K562 (cell line): Measurements from ENCODE around the gene TUBB4B. TPM values are rescaled to one million over a fixed set of nuclear protein-coding genes. Genes with fewer than 3 reads are reported as not detected.

ENCODE experiments used
- CREB5 ChIP-seq: fragments of 250-450 bp; sonication (Bioruptor Pico); IDR thresholded peaks from 2 replicates; pipeline ENCODE4 v1.5.0; 2020; ENCODE audit warnings: mild to moderate bottlenecking
- DLX4 ChIP-seq: fragments of 250-450 bp; sonication (Bioruptor Pico); IDR thresholded peaks from 2 replicates; pipeline ENCODE4 v1.6.1; 2021; ENCODE audit warnings: mild to moderate bottlenecking
- FOXK1 ChIP-seq: sonication (generic); formaldehyde crosslinking; IDR thresholded peaks from 2 replicates; pipeline ENCODE4 v1.8.0; 2022; ENCODE audit warnings: missing genetic modification reagents, mild to moderate bottlenecking, borderline replicate concordance
- POLR2G ChIP-seq: fragments of 200-400 bp; formaldehyde crosslinking; IDR thresholded peaks from 2 replicates; pipeline ENCODE4 v1.6.1; 2017; ENCODE audit warnings: low read depth, mild to moderate bottlenecking, antibody characterized with exemption, low read length, moderate library complexity
- TEAD1 ChIP-seq, 2 experiments: fragments of 450-650 bp in 1 of 2; sonication (generic) in 1 of 2; formaldehyde crosslinking; IDR thresholded peaks; 2 replicates each; pipeline versions ENCODE4 v1.4.0 to v1.8.0; 2020 to 2022; ENCODE audit warnings: mild to moderate bottlenecking in 2 of 2, missing genetic modification reagents in 1 of 2
- YBX1 ChIP-seq: fragments of 450-650 bp; IDR thresholded peaks from 2 replicates; pipeline ENCODE4 v1.7.1; 2016; ENCODE audit warnings: mild to moderate bottlenecking
- ZNF764 ChIP-seq: fragments of 250-450 bp; sonication (Bioruptor Pico); IDR thresholded peaks from 2 replicates; pipeline ENCODE4 v1.4.0; 2020; ENCODE audit warnings: low read depth, mild to moderate bottlenecking, moderate library complexity
- polyA plus RNA-seq, 8 experiments: library from polyadenylated mRNA; depleted of rRNA in 4 of 8; stranded (reverse) in 5 of 8; unstranded in 3 of 8; fragments of >200 nt; fragmentation: Nextera tagmentation in 2 of 8; fragmentation: Illumina TruSeq in 1 of 8; extraction: Ambion mirVana in 2 of 8; extraction: Trizol in 1 of 8; gene quantifications; 2 replicates each; pipeline versions ENCODE4 v1.2.1 to v1.2.3, GENCODE V29; 2011 to 2014; ENCODE audit warnings: inconsistent platforms in 1 of 8, missing spikeins in 1 of 8
- total RNA-seq, 7 experiments: library from RNA; depleted of rRNA in 6 of 7; stranded (reverse); fragments of >200 nt in 6 of 7; fragmentation: Illumina TruSeq in 2 of 7; extraction: Trizol in 2 of 7; gene quantifications; 2 replicates each; pipeline versions ENCODE4 v1.2.1 to v1.2.3, GENCODE V29; 2011 to 2021; ENCODE audit warnings: low replicate concordance in 1 of 7

The TUBB4B gene
- total and polyA plus RNA-seq, 9 of the 15 experiments (the other 6 are each of a cell fraction or from before 2014, with no cell fraction given): 24.1 to 443 (median 268) TPM

- no peak; the same call in 1 of the 2 replicates for TF ChIP-seq FOXK1 (CRISPR knock-in tag)
- TF ChIP-seq DLX4 (CRISPR knock-in tag): no peak
- no peak for TF ChIP-seq YBX1
- no peak; the same call in 1 of the 2 replicates for TF ChIP-seq ZNF764 (CRISPR knock-in tag)
- TF ChIP-seq TEAD1 (CRISPR knock-in tag; IDR thresholded peaks at IDR 0.05): peak in 1 of 2 experiments; percentile 81; a peak in 2 of 4 replicates
- peak; percentile 35 for TF ChIP-seq POLR2G
- TF ChIP-seq CREB5 (CRISPR knock-in tag): no peak
Measured at GRCh38 chr9:137236238-137236935, 4.7 kb upstream of the TUBB4B start (continued).
